ENCODE measurements around the gene DDX41.
"Not testable (repeated sequence)": the region's sequence is repeated elsewhere in the genome, so short reads cannot be mapped to it uniquely, and the experiment has no call there.

The DDX41 gene

DNA sequence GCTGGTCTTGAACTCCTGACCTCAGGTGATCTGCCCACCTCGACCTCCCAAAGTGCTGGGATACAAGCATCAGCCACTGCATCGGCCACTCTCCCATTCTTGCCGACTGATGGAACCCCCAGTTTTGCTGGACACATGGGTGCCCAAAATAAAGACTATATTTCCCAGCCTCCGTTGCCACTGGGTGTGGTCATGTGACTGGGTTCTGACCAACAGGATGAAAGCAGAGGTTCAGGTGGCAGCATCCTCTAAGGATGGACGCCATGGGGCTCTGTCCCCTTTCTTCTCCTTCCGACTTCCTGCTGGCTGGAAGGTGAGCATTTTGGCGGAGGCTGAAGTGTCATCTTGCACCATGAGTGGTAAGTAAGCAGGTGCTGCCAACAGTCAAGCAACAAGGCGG is 29.6 kb downstream of the DDX41 start:
- in situ Hi-C loops (cut with HindIII; ENCODE audit: low sequenced_read_pairs): no loop called here
- H3K4me3 ChIP-seq (ENCODE audit: low read depth, low read length): no peak overlapping the region
- DNase-seq (ENCODE audit: low read depth): no peak
- no peak for TF ChIP-seq CTCF (IDR thresholded peaks at IDR 0.05; ENCODE audit: low read depth, low read length, missing control alignments)

- in situ Hi-C loops (cut with HindIII; ENCODE audit: low sequenced_read_pairs): no loop called here
- no peak for TF ChIP-seq CTCF (IDR thresholded peaks at IDR 0.05; ENCODE audit: low read depth, low read length, missing control alignments)
Measured at GRCh38 chr5:177486256-177486655, 30.5 kb downstream of the DDX41 start.

GRCh38 chr5:177485753-177486152 is 31.0 kb downstream of the DDX41 start:
- H3K4me3 ChIP-seq (ENCODE audit: low read depth, low read length); DNase-seq (ENCODE audit: low read depth); in situ Hi-C loops (cut with HindIII; ENCODE audit: low sequenced_read_pairs): not testable (repeated sequence)

More at GRCh38 chr5:177486256-177486655, 30.5 kb downstream of the DDX41 start:
- no peak overlapping the region for H3K4me3 ChIP-seq (ENCODE audit: low read depth, low read length)
- no peak for DNase-seq (ENCODE audit: low read depth)

DNA sequence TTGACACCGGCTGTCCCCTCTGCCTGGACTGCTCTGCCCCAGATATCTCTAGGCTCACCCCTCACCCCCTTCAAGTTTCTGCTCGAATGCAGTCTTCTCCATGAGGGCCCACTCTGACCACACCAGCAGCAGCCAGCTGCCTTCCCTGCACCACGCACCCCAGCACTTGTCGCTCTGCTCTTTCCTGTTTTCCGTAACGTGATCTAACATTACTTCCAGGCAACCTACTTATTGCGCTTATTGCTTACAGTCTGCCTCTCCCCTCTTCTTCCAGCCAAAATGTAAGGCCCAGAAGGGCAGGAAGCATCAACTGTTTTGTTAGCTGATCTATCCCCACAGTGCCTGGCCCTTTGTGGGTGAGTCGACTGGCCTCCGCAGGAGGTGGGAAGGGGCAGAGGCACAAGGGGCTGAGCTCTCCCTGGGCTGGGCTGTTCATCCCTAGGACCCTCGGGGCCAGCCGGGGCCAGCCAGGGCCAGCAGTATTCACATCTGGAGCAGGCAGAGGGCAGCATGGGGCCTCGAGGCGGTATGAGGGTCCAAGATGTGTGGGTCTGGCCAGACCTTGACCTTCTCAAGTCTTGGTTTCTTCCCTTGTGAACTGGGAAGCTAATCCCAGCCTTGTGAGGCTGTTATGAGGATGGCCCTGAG is 31.7 kb downstream of the DDX41 start:
- no peak overlapping the region for H3K4me3 ChIP-seq (ENCODE audit: low read depth, low read length)
- no peak for TF ChIP-seq CTCF (IDR thresholded peaks at IDR 0.05; ENCODE audit: low read depth, low read length, missing control alignments)
- DNase-seq (ENCODE audit: low read depth): no peak
- in situ Hi-C loops (cut with HindIII; ENCODE audit: low sequenced_read_pairs): no loop called here

DNA sequence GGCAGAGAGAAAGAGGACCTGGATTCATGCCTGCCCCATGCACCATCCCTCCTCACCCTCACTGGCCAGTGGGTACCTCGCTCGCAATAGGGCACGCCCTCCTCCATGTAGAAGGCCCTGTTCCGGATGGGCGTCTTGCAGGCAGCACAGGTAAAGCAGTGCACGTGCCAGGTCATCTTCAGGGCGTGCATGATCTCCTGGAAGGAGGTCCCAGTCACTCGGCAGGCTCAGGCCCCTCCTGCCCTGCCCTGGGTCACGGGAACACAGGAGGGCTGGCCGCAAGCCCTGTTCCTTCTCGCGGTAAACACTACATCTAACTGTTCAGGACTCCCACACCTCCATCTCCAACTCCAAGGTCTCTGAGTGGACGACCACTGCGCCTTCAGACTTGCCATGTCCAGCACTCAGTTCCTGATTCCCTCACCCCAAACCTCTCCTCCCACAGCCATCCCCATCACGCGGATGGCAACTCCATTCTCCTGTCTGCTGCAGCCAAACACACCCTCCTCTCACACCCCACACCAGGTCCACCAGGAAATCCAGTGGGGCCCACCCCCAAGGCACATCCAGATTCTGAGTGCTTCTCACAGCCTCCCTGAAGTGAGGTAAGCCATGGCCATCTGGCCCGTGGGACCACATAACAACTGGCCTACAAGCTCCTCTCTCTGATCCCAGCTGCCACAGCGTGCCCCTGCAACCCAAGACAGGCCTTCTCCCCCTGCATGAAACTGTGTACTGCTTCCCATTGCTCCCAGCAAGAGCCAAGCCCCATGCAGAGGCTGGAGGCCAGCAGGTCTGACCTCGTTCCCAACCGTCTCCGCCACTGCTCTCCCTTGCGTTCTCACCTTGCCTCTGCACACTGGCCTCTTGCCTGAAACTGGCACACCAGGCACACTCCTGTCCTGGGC is 32.5 kb downstream of the DDX41 start:
- DNase-seq (ENCODE audit: low read depth): no peak
- H3K4me3 ChIP-seq (ENCODE audit: low read depth, low read length): no peak overlapping the region
- no peak for TF ChIP-seq CTCF (IDR thresholded peaks at IDR 0.05; ENCODE audit: low read depth, low read length, missing control alignments)
- in situ Hi-C loops (cut with HindIII; ENCODE audit: low sequenced_read_pairs): no loop called here

GRCh38 chr5:177483042-177483441 is 33.7 kb downstream of the DDX41 start:
- DNase-seq (ENCODE audit: low read depth): no peak
- TF ChIP-seq CTCF (IDR thresholded peaks at IDR 0.05; ENCODE audit: low read depth, low read length, missing control alignments): no peak
- in situ Hi-C loops (cut with HindIII; ENCODE audit: low sequenced_read_pairs): no loop called here
- no peak overlapping the region for H3K4me3 ChIP-seq (ENCODE audit: low read depth, low read length)

DNA sequence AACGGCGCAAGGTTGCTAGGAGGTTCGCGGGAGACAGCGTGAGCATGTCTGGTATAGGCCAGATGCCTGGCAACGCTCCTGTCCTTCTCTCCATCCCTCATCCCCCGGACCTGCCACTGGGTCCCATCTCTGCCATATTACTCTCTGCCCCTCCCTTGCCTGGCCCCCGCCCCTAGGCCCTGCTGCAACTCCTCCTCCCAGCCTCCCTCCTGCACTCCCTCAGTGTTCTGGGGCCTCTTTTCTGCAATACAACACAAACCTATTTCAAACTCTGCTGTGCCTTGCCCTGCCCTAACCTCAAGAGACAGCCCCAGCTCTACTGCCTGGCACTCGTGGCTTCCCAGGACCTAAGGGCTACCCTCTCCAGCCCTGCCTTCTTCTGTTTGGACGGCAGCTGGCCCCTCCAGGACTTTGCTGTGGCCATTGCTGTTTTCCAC is 34.4 kb downstream of the DDX41 start:
- in situ Hi-C loops (cut with HindIII; ENCODE audit: low sequenced_read_pairs): no loop called here
- no peak for TF ChIP-seq CTCF (IDR thresholded peaks at IDR 0.05; ENCODE audit: low read depth, low read length, missing control alignments)
- DNase-seq (ENCODE audit: low read depth): no peak
- no peak overlapping the region for H3K4me3 ChIP-seq (ENCODE audit: low read depth, low read length)

Measured in astrocyte of the cerebellum (primary cell).